MCF 10A (cell line): Measurements from ENCODE around the gene HIGD1B. TPM values are rescaled to one million over a fixed set of nuclear protein-coding genes. Genes with fewer than 3 reads are reported as not detected.

ENCODE experiments used
- BruUV-seq: library from RNA; stranded (reverse); fragments of 400-500 nt; replicated peaks from 2 replicates; lab custom pipeline; 2021; lab: Mats Ljungman, UMichigan
- CTCF ChIA-PET: fragments of 300-600 bp; sonication (Branson Sonifier 250); formaldehyde crosslinking; extraction: SDS; loops from one replicate; lab custom pipeline; 2021; ENCODE audit warnings: antibody characterized with exemption, inconsistent platforms; lab: Yijun Ruan, JAX
- POLR2A ChIA-PET: fragments of 300-600, 350-650 bp; sonication (Branson Sonifier 250); formaldehyde crosslinking; extraction: SDS; loops from one replicate; lab custom pipeline; 2020; ENCODE audit warnings: antibody characterized with exemption, inconsistent platforms; lab: Yijun Ruan, JAX
- DNase-seq: peaks from one replicate; pipeline ENCODE4 v3.0.0-alpha.2; 2018; ENCODE audit not compliant: unreplicated experiment
- H3K27ac Mint-ChIP-seq: one replicate; pipeline ENCODE4 v1.8.0; 2022; ENCODE audit warnings: mild to moderate bottlenecking, low read depth, mixed read lengths; ENCODE audit not compliant: unreplicated experiment
- H3K27me3 Mint-ChIP-seq: one replicate; pipeline ENCODE4 v1.8.0; 2022; ENCODE audit warnings: mixed read lengths; ENCODE audit not compliant: insufficient read depth, unreplicated experiment
- H3K36me3 Mint-ChIP-seq: one replicate; pipeline ENCODE4 v1.8.0; 2022; ENCODE audit warnings: mild to moderate bottlenecking, moderate library complexity, mixed read lengths; ENCODE audit not compliant: insufficient read depth, unreplicated experiment
- H3K4me1 Mint-ChIP-seq: one replicate; pipeline ENCODE4 v1.8.0; 2022; ENCODE audit warnings: mixed read lengths; ENCODE audit not compliant: insufficient read depth, unreplicated experiment
- H3K4me3 Mint-ChIP-seq: one replicate; pipeline ENCODE4 v1.8.0; 2022; ENCODE audit warnings: mild to moderate bottlenecking, moderate library complexity, mixed read lengths; ENCODE audit not compliant: unreplicated experiment
- H3K9me3 Mint-ChIP-seq: one replicate; pipeline ENCODE4 v1.8.0; 2022; ENCODE audit warnings: mixed read lengths; ENCODE audit not compliant: unreplicated experiment
- CTCF ChIP-seq: fragments of 200-600 bp; IDR thresholded peaks from one replicate; pipeline ENCODE4 v1.8.0; 2022; ENCODE audit warnings: antibody characterized with exemption, mild to moderate bottlenecking; ENCODE audit not compliant: unreplicated experiment
- intact Hi-C: fragments of 100-400 bp; cut with micrococcal nuclease; formaldehyde crosslinking; loops from 2 replicates; pipeline ENCODE4 v1.14.1; 2022
- total RNA-seq: library from RNA; stranded (reverse); gene quantifications from 2 replicates; pipeline ENCODE4 v1.2.3, GENCODE V29; 2022

HIGD1B gene
- total RNA-seq, 1 experiment from 2014 or later = not detected

DNA sequence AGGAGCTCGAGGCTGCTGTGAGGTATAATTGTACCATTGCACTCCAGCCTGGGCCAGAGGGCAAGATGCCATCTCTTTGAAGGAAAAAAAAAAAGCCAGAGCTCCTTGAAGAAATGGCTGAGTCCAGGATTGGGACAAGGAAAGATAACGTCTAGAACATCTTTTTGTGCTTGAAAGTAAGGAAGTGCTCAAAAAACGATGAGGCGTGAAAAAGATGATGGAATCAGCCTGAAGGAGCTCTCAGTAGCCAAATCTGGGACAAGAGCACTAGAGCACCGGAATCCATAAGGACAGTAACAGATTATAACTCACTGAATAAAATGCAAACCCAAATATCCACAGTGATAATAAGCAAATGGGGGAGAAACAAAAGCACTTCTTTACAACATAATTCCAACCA is 29.4 kb downstream of the HIGD1B start:
- no peaks in the 10 kb centered on the region for H3K9me3 Mint-ChIP-seq
- POLR2A ChIA-PET = no interaction called here
- no peaks in the 10 kb centered on the region for H3K27me3 Mint-ChIP-seq
- H3K4me3 Mint-ChIP-seq = no peak overlapping the region
- H3K27ac Mint-ChIP-seq = no peak overlapping the region
- BruUV-seq = no TSS peak
- DNase-seq = no peak
- intact Hi-C loops = no loop called here
- no peaks in the 10 kb centered on the region for H3K4me1 Mint-ChIP-seq
- CTCF ChIA-PET = interaction anchor here (0.6 to 4.1 kb wide), 9 partner anchors 11 to 310 kb away, joined by 3 to 48 read pairs (median 3); no protein-coding TSS in a partner anchor
- no peak for TF ChIP-seq CTCF
- H3K36me3 Mint-ChIP-seq = peaks cover 84% of the 10 kb centered on the region

- TF ChIP-seq CTCF = peak; percentile 41
- Mint-ChIP-seq H3K27me3 (no peaks in the 10 kb centered on the region), H3K4me1 (no peaks in the 10 kb centered on the region), H3K36me3 (peaks cover 86% of the 10 kb centered on the region), H3K27ac (no peak overlapping the region), H3K4me3 (no peak overlapping the region), H3K9me3 (no peaks in the 10 kb centered on the region)
- ChIA-PET POLR2A (interaction anchor here (0.6 to 1.9 kb wide), 7 partner anchors 10 to 182 kb away, joined by 3 to 6 read pairs (median 3); partner anchors contain the start of genes EFTUD2 and NMT1), CTCF (interaction anchor here (0.6 to 4.1 kb wide), 23 partner anchors 8 to 406 kb away, joined by 3 to 48 read pairs (median 4); partner anchors contain the start of gene EFTUD2)
- BruUV-seq = no TSS peak
- DNase-seq = peak; percentile 42
- intact Hi-C loops = loop anchor here (1.0 kb wide), 1 partner anchor 103 kb away; no protein-coding TSS in a partner anchor
Measured at GRCh38 chr17:44878627-44879221, 31.0 kb downstream of the HIGD1B start.

GRCh38 chr17:44879376-44879775 is 31.7 kb downstream of the HIGD1B start:
- intact Hi-C loops = no loop called here
- no peak for TF ChIP-seq CTCF
- H3K4me3 Mint-ChIP-seq = no peak overlapping the region
- no peaks in the 10 kb centered on the region for H3K9me3 Mint-ChIP-seq
- no peak overlapping the region for H3K27ac Mint-ChIP-seq
- H3K4me1 Mint-ChIP-seq = no peaks in the 10 kb centered on the region
- DNase-seq = no peak
- no TSS peak for BruUV-seq
- H3K36me3 Mint-ChIP-seq = peaks cover 86% of the 10 kb centered on the region
- ChIA-PET POLR2A (interaction anchor here (0.9 to 1.9 kb wide), 3 partner anchors 11 to 100 kb away, joined by 3 to 6 read pairs (median 5); no protein-coding TSS in a partner anchor), CTCF (interaction anchor here (0.6 to 4.1 kb wide), 18 partner anchors 9 to 740 kb away, joined by 3 to 48 read pairs (median 6); partner anchors contain the start of gene EFTUD2)
- H3K27me3 Mint-ChIP-seq = no peaks in the 10 kb centered on the region

- Mint-ChIP-seq H3K4me1 (no peaks in the 10 kb centered on the region), H3K27me3 (no peaks in the 10 kb centered on the region), H3K9me3 (no peaks in the 10 kb centered on the region), H3K4me3 (no peak overlapping the region), H3K27ac (peak overlapping the region; percentile 16), H3K36me3 (peaks cover 88% of the 10 kb centered on the region)
- ChIA-PET CTCF (interaction anchor here (1.3 to 4.1 kb wide), 6 partner anchors 12 to 109 kb away, joined by 3 to 48 read pairs (median 17); no protein-coding TSS in a partner anchor), POLR2A (no interaction called here)
- no peak for TF ChIP-seq CTCF
- no peak for DNase-seq
- BruUV-seq = no TSS peak
- intact Hi-C loops = no loop called here
Measured at GRCh38 chr17:44880062-44880461, 32.4 kb downstream of the HIGD1B start.
